HepG2 (cell line): ENCODE measurements around the gene TNFAIP1. TPM values are rescaled to one million over a fixed set of nuclear protein-coding genes. Genes with fewer than 3 reads are reported as not detected.

Source experiments
- ATAC-seq: fragments of 200-7000 bp; cut with Tn5 transposase; 3 replicates; pipeline ENCODE4 v1.9.1; 2020; ENCODE audit warnings: mild to moderate bottlenecking, moderate library complexity
- BruUV-seq: library from RNA; stranded (reverse); fragments of 400-500 nt; replicated peaks from 2 replicates; lab custom pipeline; 2021; lab: Mats Ljungman, UMichigan
- CTCF ChIA-PET: fragments of 300-600 bp; formaldehyde crosslinking; extraction: SDS; loops from one replicate; lab custom pipeline; 2021; ENCODE audit warnings: low total read pairs, inconsistent platforms, low intra/inter-chr PET ratio; lab: Yijun Ruan, JAX
- POLR2A ChIA-PET: fragments of 350-600 bp; sonication (Branson Sonifier 250); formaldehyde crosslinking; loops from one replicate; lab custom pipeline; 2020; ENCODE audit warnings: antibody characterized with exemption, inconsistent platforms; lab: Yijun Ruan, JAX
- DNase-seq: peaks from one replicate; pipeline ENCODE4 v3.0.0-alpha.2; 2015; ENCODE audit warnings: low spot score
- FAIRE-seq: peaks from 3 replicates; lab custom pipeline; 2011; peaks lifted over from hg19 to GRCh38; lab: Jason Lieb, UNC
- H2AFZ ChIP-seq: one replicate; pipeline ENCODE4 v1.6.1; 2011; ENCODE audit warnings: low read length, inconsistent platforms
- H3K27ac ChIP-seq: fragments of 300-600 bp; 3 replicates; pipeline ENCODE4 v1.8.0; 2011; ENCODE audit warnings: mixed run types, mild to moderate bottlenecking, mixed read lengths, low read length, inconsistent platforms; ENCODE audit not compliant: insufficient read depth; ENCODE audit errors: extremely low read length
- H3K27me3 ChIP-seq, 2 experiments: fragments of 200-600 bp in 1 of 2; 2 replicates in 1 of 2; 3 replicates in 1 of 2; pipeline versions ENCODE4 v1.6.0 to v1.8.0; 2011; ENCODE audit warnings: low read length in 2 of 2, mild to moderate bottlenecking in 2 of 2, moderate library complexity in 2 of 2, inconsistent platforms in 1 of 2; ENCODE audit not compliant: insufficient read depth in 2 of 2, control insufficient read depth in 1 of 2
- H3K36me3 ChIP-seq, 2 experiments: fragments of 200-600 bp in 1 of 2; replicated peaks in 1 of 2; 2 replicates in 1 of 2; 3 replicates in 1 of 2; pipeline versions ENCODE4 v1.5.1 to v1.8.0; 2011; ENCODE audit warnings: low read length in 2 of 2, inconsistent platforms in 1 of 2; ENCODE audit not compliant: insufficient read depth in 2 of 2, control insufficient read depth in 1 of 2
- H3K4me1 ChIP-seq: 2 replicates; pipeline ENCODE4 v1.5.1; 2012; ENCODE audit warnings: low read length, inconsistent platforms; ENCODE audit not compliant: insufficient read depth
- H3K4me2 ChIP-seq: 2 replicates; pipeline ENCODE4 v1.6.0; 2011; ENCODE audit warnings: low read depth, low read length, inconsistent platforms
- H3K4me3 ChIP-seq, 3 experiments: fragments of 200-600 bp in 1 of 3; sonication (generic), shearing (Covaris generic) in 1 of 3; replicated peaks in 1 of 3; 2 replicates each; pipeline ENCODE4 v1.5.1; 2011 to 2016; ENCODE audit warnings: low read length in 3 of 3, inconsistent platforms in 2 of 3, low read depth in 2 of 3, mild to moderate bottlenecking in 2 of 3, control low read depth in 1 of 3, mixed read lengths in 1 of 3; ENCODE audit not compliant: insufficient read depth in 1 of 3
- H3K79me2 ChIP-seq: one replicate; pipeline ENCODE4 v1.6.1; 2011; ENCODE audit warnings: low read length, inconsistent platforms; ENCODE audit not compliant: insufficient read depth
- H3K9ac ChIP-seq: 2 replicates; pipeline ENCODE4 v1.6.0; 2011; ENCODE audit warnings: mild to moderate bottlenecking, low read depth, low read length, inconsistent platforms; ENCODE audit not compliant: insufficient read depth
- H3K9me3 ChIP-seq: 2 replicates; pipeline ENCODE4 v1.5.1; 2012; ENCODE audit warnings: mild to moderate bottlenecking, low read length
- H4K20me1 ChIP-seq: 2 replicates; pipeline ENCODE4 v1.6.0; 2011; ENCODE audit warnings: inconsistent platforms, mild to moderate bottlenecking, low read length, moderate library complexity; ENCODE audit not compliant: insufficient read depth
- ARHGAP35 ChIP-seq: sonication (generic); formaldehyde crosslinking; IDR thresholded peaks from 2 replicates; pipeline ENCODE4 v1.9.0; 2022; ENCODE audit warnings: mild to moderate bottlenecking, inconsistent platforms, moderate library complexity, missing genetic modification reagents, borderline replicate concordance
- CHCHD3 ChIP-seq: sonication (generic); formaldehyde crosslinking; IDR thresholded peaks from 2 replicates; pipeline ENCODE4 v1.8.0; 2022; ENCODE audit warnings: mild to moderate bottlenecking, missing genetic modification reagents, moderate library complexity
- ELF3 ChIP-seq: IDR thresholded peaks from 2 replicates; pipeline ENCODE4 v1.6.1; 2016; ENCODE audit warnings: missing genetic modification reagents, missing compliant biosample characterization
- FUBP1 ChIP-seq: sonication (generic); formaldehyde crosslinking; IDR thresholded peaks from 2 replicates; pipeline ENCODE4 v1.5.1; 2020; ENCODE audit warnings: missing genetic modification reagents, mild to moderate bottlenecking, borderline replicate concordance
- HNRNPUL1 ChIP-seq: fragments of 200-400 bp; formaldehyde crosslinking; IDR thresholded peaks from 2 replicates; pipeline ENCODE4 v1.6.1; 2017; ENCODE audit warnings: low read depth, mild to moderate bottlenecking, low read length, moderate library complexity
- MED1 ChIP-seq: sonication (generic); formaldehyde crosslinking; IDR thresholded peaks from 2 replicates; pipeline ENCODE4 v1.4.0; 2020; ENCODE audit warnings: missing genetic modification reagents
- MIER3 ChIP-seq: IDR thresholded peaks from 2 replicates; pipeline ENCODE4 v1.6.1; 2016; ENCODE audit warnings: missing compliant biosample characterization, borderline replicate concordance
- MXD4 ChIP-seq: IDR thresholded peaks from 2 replicates; pipeline ENCODE4 v1.6.1; 2016; ENCODE audit warnings: mild to moderate bottlenecking, missing biosample characterization, missing genetic modification reagents
- NAIF1 ChIP-seq: sonication (generic); formaldehyde crosslinking; IDR thresholded peaks from 2 replicates; pipeline ENCODE4 v1.5.0; 2020; ENCODE audit warnings: mild to moderate bottlenecking, missing genetic modification reagents, borderline replicate concordance
- NR3C1 ChIP-seq: sonication (generic); formaldehyde crosslinking; IDR thresholded peaks from 2 replicates; pipeline ENCODE4 v1.4.0; 2020; ENCODE audit warnings: missing genetic modification reagents
- RBFOX2 ChIP-seq: fragments of 200-400 bp; formaldehyde crosslinking; IDR thresholded peaks from 2 replicates; pipeline ENCODE4 v1.6.1; 2017; ENCODE audit warnings: low read depth, mild to moderate bottlenecking, low read length
- RFXANK ChIP-seq: IDR thresholded peaks from 2 replicates; pipeline ENCODE4 v1.6.1; 2016
- SMARCE1 ChIP-seq: fragments of 450-650 bp; IDR thresholded peaks from 2 replicates; pipeline ENCODE4 v1.6.1; 2017; ENCODE audit warnings: borderline replicate concordance
- SPEN ChIP-seq: sonication (generic); formaldehyde crosslinking; IDR thresholded peaks from 2 replicates; pipeline ENCODE4 v1.5.1; 2020; ENCODE audit warnings: low read depth, mild to moderate bottlenecking, missing genetic modification reagents
- TBX2 ChIP-seq: sonication (generic); formaldehyde crosslinking; IDR thresholded peaks from 2 replicates; pipeline ENCODE4 v1.5.0; 2020; ENCODE audit warnings: missing genetic modification reagents, mild to moderate bottlenecking, borderline replicate concordance
- ZEB1 ChIP-seq: IDR thresholded peaks from 2 replicates; pipeline ENCODE4 v1.6.1; 2012; ENCODE audit warnings: mild to moderate bottlenecking, low read depth, inconsistent platforms; ENCODE audit not compliant: insufficient replicate concordance
- ZKSCAN5 ChIP-seq: sonication (generic); formaldehyde crosslinking; IDR thresholded peaks from 2 replicates; pipeline ENCODE4 v1.5.1; 2020; ENCODE audit warnings: mild to moderate bottlenecking, missing genetic modification reagents
- ZNF264 ChIP-seq: sonication (generic); formaldehyde crosslinking; IDR thresholded peaks from 2 replicates; pipeline ENCODE4 v1.4.0; 2020; ENCODE audit warnings: missing genetic modification reagents
- ZNF503 ChIP-seq: sonication (generic); formaldehyde crosslinking; IDR thresholded peaks from 2 replicates; pipeline ENCODE4 v1.4.0; 2020; ENCODE audit warnings: missing genetic modification reagents
- ZNF75D ChIP-seq: sonication (generic); formaldehyde crosslinking; IDR thresholded peaks from 2 replicates; pipeline ENCODE4 v1.8.1; 2023; ENCODE audit warnings: missing genetic modification reagents, mild to moderate bottlenecking, borderline replicate concordance
- WGBS: methylation state at CpG from one replicate; pipeline ENCODE4 v1.1.6; 2017; ENCODE audit warnings: low lambda C conversion rate; 5-methylcytosine and 5-hydroxymethylcytosine counted together
- in situ Hi-C: cut with HindIII; loops from 2 replicates; pipeline ENCODE4 v1.10.0; 2017; ENCODE audit warnings: low pct_unique_long_range_greater_than_20kb; ENCODE audit not compliant: extremely low pct_ligation_motif_present
- intact Hi-C: fragments of 100-400 bp; cut with micrococcal nuclease; formaldehyde crosslinking; loops from one replicate; pipeline ENCODE4 v1.10.0; 2022; ENCODE audit not compliant: unreplicated experiment
- polyA plus RNA-seq, 8 experiments: library from polyadenylated mRNA; depleted of rRNA in 3 of 8; stranded (reverse) in 7 of 8; unstranded in 1 of 8; fragments of >200 nt; fragmentation: Illumina TruSeq in 4 of 8; extraction: Trizol in 4 of 8; gene quantifications; 2 replicates each; pipeline versions ENCODE4 v1.2.1 to v1.2.3, GENCODE V29; 2011 to 2016; ENCODE audit warnings: low read depth in 4 of 8, missing spikeins in 1 of 8, mixed read lengths in 1 of 8; ENCODE audit not compliant: insufficient read depth in 1 of 8
- total RNA-seq, 5 experiments: library from RNA; depleted of rRNA; stranded (reverse); fragments of >200 nt; fragmentation: Illumina TruSeq; extraction: Trizol; gene quantifications; 2 replicates each; pipeline ENCODE4 v1.2.3, GENCODE V29; 2016; ENCODE audit warnings: low read depth in 1 of 5

The TNFAIP1 gene
- total and polyA plus RNA-seq, 2 of the 13 experiments (the other 11 are each of a cell fraction or from before 2014, with no cell fraction given): 17.5 to 40.6 TPM

- no peak for TF ChIP-seq FUBP1 (CRISPR knock-in tag)
Measured at GRCh38 chr17:28367641-28368305, 32.2 kb downstream of the TNFAIP1 start (continued).

- peak; percentile 88 for DNase-seq
- ATAC-seq: peak; percentile 53
- intact Hi-C loops (no loop called here), in situ Hi-C loops (no loop called here)
- Histone ChIP-seq H3K4me1 (peaks cover 52% of the 10 kb centered on the region), H3K27ac (peak overlapping the region; percentile 92), H3K4me3 (peak overlapping the region; percentile 4 to 77 (median 28); a peak in 5 of 6 replicates), H3K27me3 (no peaks in the 10 kb centered on the region), H3K79me2 (peaks cover 7% of the 10 kb centered on the region), H4K20me1 (no peaks in the 10 kb centered on the region), H3K9ac (peak overlapping the region; percentile 74), H3K9me3 (no peaks in the 10 kb centered on the region), H3K36me3 (peaks cover 2 to 8% of the 10 kb centered on the region in 2 experiments; a peak in 3 of 5 replicates), H3K4me2 (peak overlapping the region; percentile 96), H2AFZ (no peak overlapping the region)
- ChIA-PET POLR2A (interaction anchor here (0.5 to 8.3 kb wide), 19 partner anchors 11 to 119 kb away, joined by 3 to 183 read pairs (median 6); partner anchors contain the start of genes IFT20, POLDIP2, SLC46A1 and TMEM97), CTCF (no interaction called here)
- peak; percentile 96 for FAIRE-seq
- no TSS peak for BruUV-seq
- 0% methylated on average over 2 of the region's 5 CpGs for WGBS
- TF ChIP-seq MED1 (CRISPR knock-in tag): peak; percentile 95
- no peak for TF ChIP-seq CHCHD3
- TF ChIP-seq SPEN (CRISPR knock-in tag): peak; percentile 77
- TF ChIP-seq ZEB1: peak; percentile 51
- TF ChIP-seq ZNF75D (CRISPR knock-in tag): no peak
- TF ChIP-seq HNRNPUL1: no peak
- peak; percentile 66 for TF ChIP-seq ELF3 (CRISPR knock-in tag)
- TF ChIP-seq RBFOX2: no peak
- TF ChIP-seq MXD4 (CRISPR knock-in tag): no peak
- TF ChIP-seq MIER3 (CRISPR knock-in tag): peak; percentile 93; the same call in 1 of the 2 replicates
- TF ChIP-seq ZNF264 (CRISPR knock-in tag): peak; percentile 89
- TF ChIP-seq ARHGAP35: no peak
- TF ChIP-seq NR3C1 (CRISPR knock-in tag): no peak
- no peak for TF ChIP-seq ZKSCAN5 (CRISPR knock-in tag)
- no peak for TF ChIP-seq SMARCE1
- peak; percentile 89 for TF ChIP-seq TBX2 (CRISPR knock-in tag)
- peak; percentile 90 for TF ChIP-seq ZNF503 (CRISPR knock-in tag)
- TF ChIP-seq NAIF1 (CRISPR knock-in tag): no peak
- no peak for TF ChIP-seq RFXANK
Measured at GRCh38 chr17:28368306-28368831, 32.8 kb downstream of the TNFAIP1 start.
